K562 (cell line): ENCODE measurements around the gene MTHFSD. TPM values are rescaled to one million over a fixed set of nuclear protein-coding genes. Genes with fewer than 3 reads are reported as not detected.

Experiments used
- LARP7 ChIP-seq: fragments of 450-650 bp; IDR thresholded peaks from 2 replicates; pipeline ENCODE4 v1.6.1; 2016
- MGA ChIP-seq: fragments of 450-650 bp; IDR thresholded peaks from 2 replicates; pipeline ENCODE4 v1.6.1; 2016; ENCODE audit warnings: mild to moderate bottlenecking, moderate library complexity
- polyA plus RNA-seq, 8 experiments: library from polyadenylated mRNA; depleted of rRNA in 4 of 8; stranded (reverse) in 5 of 8; unstranded in 3 of 8; fragments of >200 nt; fragmentation: Nextera tagmentation in 2 of 8; fragmentation: Illumina TruSeq in 1 of 8; extraction: Ambion mirVana in 2 of 8; extraction: Trizol in 1 of 8; gene quantifications; 2 replicates each; pipeline versions ENCODE4 v1.2.1 to v1.2.3, GENCODE V29; 2011 to 2014; ENCODE audit warnings: inconsistent platforms in 1 of 8, missing spikeins in 1 of 8
- total RNA-seq, 7 experiments: library from RNA; depleted of rRNA in 6 of 7; stranded (reverse); fragments of >200 nt in 6 of 7; fragmentation: Illumina TruSeq in 2 of 7; extraction: Trizol in 2 of 7; gene quantifications; 2 replicates each; pipeline versions ENCODE4 v1.2.1 to v1.2.3, GENCODE V29; 2011 to 2021; ENCODE audit warnings: low replicate concordance in 1 of 7

Gene MTHFSD
- total and polyA plus RNA-seq, 9 of the 15 experiments (the other 6 are each of a cell fraction or from before 2014, with no cell fraction given): 3.2 to 20.2 (median 12.0) TPM

- TF ChIP-seq MGA (no peak), LARP7 (no peak)
These were observed 39.6 kb downstream of the MTHFSD start (continued) for GRCh38 chr16:86515413-86515776.
